GDM1 (cell line): Measurements from ENCODE around the gene HYAL1.
"Not testable (repeated sequence)": the region's sequence is repeated elsewhere in the genome, so short reads cannot be mapped to it uniquely, and the experiment has no call there.

Experiments
- DNase-seq: peaks from one replicate; lab custom pipeline; 2025; lab: John Stamatoyannopoulos, UW

Gene HYAL1

GRCh38 chr3:50272911-50273688 is 30.3 kb downstream of the HYAL1 start:
- peak; percentile 60 for DNase-seq

- DNase-seq, result not testable (repeated sequence)
These were observed 30.9 kb downstream of the HYAL1 start for GRCh38 chr3:50272538-50272910.

- DNase-seq, result no peak
These were observed 31.9 kb downstream of the HYAL1 start for GRCh38 chr3:50271314-50271936.

- no peak for DNase-seq
These were observed 32.8 kb downstream of the HYAL1 start for GRCh38 chr3:50270422-50271224.

DNA sequence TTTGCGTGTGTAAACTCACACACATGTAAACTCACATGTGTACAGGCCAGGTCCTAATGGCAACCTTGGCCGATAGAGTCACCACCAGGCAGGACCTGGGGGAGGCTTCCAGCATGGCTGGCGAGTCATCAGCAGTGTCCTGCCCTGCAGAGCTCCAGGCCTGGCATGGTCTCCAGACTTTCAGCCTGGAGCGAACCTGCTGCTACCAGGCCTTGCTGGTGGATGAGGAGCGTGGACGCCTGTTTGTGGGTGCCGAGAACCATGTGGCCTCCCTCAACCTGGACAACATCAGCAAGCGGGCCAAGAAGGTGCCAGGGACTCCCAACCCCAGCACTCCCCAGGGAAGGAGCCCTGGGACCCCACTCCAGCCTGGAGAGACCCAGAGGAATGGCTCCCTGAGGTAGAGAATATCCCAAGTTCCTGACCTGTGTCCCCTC is 33.4 kb downstream of the HYAL1 start:
- no peak for DNase-seq

- no peak for DNase-seq
These were observed 33.9 kb downstream of the HYAL1 start for GRCh38 chr3:50269460-50269859.

DNA sequence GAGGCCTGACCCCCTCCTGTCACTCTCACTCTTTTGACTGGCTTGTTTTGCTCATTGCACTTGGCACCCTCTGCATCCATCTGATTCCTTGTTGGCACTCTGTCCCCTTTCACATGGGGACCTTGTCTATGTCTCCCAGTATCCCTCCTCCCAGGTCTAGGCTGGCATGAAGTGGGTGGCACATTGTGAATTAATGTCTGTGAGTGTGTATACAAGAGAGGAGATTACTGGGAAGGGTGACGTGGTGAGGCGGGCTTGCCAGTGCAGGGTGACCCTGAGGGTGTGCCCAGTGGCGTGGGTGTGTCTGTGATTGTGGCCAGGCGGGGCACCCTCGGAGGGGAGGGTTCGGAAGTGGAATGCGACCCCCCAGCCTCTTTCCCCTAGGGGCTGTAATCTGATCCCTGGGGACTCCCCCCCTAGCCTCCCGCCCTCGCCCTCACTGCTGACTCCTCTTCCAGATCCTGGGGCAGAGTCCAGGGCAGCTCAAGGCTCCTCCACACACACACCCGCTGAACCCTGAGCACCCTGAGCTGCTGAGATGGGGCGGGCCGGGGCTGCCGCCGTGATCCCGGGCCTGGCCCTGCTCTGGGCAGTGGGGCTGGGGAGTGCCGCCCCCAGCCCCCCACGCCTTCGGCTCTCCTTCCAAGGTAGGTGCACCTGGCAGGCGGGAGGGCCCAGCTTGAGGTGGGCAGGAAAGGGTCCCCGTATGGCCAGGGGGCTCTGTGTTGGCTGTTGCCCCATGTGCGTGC is 34.5 kb downstream of the HYAL1 start, which contains the start of gene SEMA3B:
Gene SEMA3B (plus strand): TSS at position 445 of the 749 bp plus-strand sequence. CDS start 94 bp downstream, at position 539.
- no peak for DNase-seq

GRCh38 chr3:50268276-50268675 is 35.1 kb downstream of the HYAL1 start:
- no peak for DNase-seq

DNA sequence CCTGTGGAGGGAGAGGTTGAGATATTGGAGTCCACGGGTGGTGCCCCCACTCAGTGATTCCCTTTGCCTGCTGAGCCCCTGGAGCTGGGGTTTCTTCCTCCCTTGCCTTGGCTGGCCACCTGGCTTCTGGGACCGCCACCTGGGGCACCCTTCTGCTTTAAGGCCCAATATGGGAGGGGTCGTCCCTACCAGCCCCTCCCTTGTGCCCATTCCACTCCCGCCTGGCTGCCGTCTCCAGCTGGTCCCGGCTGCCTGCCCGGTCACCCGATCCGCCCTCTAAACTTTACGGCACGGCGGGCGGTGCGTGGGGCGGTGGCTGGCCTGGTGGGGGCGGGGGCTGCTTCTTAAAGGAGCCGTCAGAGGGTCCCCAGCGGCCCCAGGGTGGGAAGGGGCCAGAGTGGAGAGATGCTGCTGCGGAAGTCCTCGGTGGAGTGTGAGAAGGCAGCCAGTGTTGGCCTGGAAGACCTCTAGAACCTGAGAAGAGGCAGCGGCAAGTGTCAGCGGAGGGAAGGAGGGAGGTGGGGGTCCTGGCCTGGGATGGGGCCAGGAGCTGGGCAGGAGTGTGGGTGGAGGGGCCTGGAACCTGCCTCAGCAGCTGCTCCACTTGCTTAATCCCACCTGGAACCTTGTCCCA is 36.0 kb downstream of the HYAL1 start:
- DNase-seq, result no peak

- DNase-seq, result no peak
These were observed 36.5 kb downstream of the HYAL1 start for GRCh38 chr3:50266836-50267235.

- DNase-seq, result no peak
These were observed 37.4 kb downstream of the HYAL1 start for GRCh38 chr3:50266017-50266416.

- DNase-seq, result no peak
These were observed 37.8 kb downstream of the HYAL1 start for GRCh38 chr3:50265571-50265970.

GRCh38 chr3:50264964-50265485 is 38.3 kb downstream of the HYAL1 start:
- no peak for DNase-seq

DNA sequence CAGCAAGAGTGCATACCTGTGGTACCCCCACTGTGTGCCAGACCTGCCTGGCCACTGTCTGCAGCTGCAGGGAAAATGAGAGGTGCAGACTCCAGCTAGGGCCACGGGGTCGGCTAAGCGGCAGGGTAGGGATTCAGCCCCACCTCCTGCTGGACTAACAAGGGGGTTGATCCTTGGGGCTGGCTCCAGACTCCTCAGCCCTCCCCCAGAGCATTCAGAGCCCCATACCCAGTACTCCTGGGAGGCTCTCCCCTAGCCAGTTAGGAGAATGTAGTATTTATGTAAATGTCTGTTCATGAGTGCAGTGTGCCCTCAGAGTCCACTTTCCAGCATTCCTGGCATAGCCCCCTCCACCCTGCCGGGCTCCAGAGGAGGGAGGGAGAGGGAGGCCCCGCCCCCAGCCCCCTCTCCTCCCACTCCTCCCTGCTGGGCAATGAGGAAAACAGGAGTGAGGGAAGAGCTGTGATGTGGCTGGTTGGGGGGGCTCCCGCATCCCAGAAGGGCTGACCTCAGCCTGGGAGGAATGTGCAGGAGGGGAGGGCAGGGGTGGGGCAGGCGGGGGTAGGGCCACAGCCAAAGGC is 38.9 kb downstream of the HYAL1 start:
- DNase-seq, result no peak

- no peak for DNase-seq
These were observed 39.6 kb downstream of the HYAL1 start for GRCh38 chr3:50263478-50264382.

DNA sequence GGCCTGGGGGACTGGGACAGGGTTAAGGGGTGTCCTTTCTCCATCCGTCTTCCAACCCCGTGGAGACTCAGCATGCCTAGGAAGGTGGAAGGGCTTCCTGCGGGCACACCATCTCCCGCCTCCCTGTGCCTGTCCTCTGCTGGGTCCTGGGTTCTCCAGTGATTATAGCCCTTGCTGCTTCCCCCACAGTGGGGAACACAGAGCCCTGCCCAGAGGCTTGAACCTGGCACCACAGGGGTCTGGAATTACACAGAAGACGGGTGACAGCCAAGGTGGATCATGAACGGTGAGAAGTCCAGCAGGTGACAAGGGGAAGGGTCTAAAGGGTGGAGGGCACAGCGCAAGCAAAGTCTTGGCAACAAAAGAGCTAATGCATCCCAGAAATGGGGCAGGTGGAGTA is 40.6 kb downstream of the HYAL1 start:
- DNase-seq, result no peak

DNA sequence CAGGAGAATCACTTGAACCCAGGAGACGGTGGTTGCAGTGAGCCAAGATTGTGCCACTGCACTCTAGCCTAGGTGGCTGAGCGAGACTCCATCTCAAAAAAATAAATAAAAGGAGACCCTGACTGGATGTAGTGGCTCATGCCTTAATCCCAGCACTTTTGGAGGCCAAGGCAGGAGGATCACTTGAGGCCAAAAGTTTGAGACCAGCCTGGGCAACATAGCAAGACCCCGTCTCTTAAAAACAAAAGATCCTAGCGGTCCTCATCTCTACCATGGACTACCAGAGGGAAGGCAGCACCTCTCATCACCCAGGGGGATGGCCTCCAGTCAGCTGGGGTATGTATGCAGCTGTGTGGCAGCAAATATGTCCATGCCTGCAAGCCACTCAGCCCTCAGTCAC is 41.2 kb downstream of the HYAL1 start:
- not testable (repeated sequence) for DNase-seq

GRCh38 chr3:50261505-50261904 is 41.9 kb downstream of the HYAL1 start:
- DNase-seq, result no peak

DNA sequence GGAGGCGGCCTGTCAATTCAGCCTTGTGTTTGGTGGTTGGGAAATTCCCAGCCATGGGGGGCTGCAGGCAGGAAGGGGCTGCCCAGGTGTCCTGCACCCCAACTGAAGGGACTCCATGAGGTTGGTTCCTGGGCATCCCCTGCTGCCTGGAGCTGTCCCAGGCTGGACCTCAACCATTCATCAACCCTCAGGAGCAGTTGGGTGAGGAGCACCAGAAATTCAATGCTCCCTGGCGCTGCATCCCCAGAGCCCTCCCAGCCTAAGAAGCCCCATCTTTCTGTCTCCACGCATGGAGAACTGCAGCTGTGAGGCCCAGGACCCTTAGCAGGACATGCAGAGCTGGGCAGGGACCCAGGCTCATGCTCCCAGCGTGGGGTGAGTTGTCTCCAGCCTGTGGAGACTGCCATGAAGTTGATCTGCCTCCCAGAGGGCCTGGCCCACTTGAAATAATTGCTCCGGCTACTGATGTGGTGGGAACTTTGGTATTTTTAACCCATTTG is 42.4 kb downstream of the HYAL1 start:
- DNase-seq, result no peak
